HepG2 (cell line): ENCODE data around the gene ZFP64. TPM values are rescaled to one million over a fixed set of nuclear protein-coding genes. Genes with fewer than 3 reads are reported as not detected.

ENCODE experiments used
- ATAC-seq: fragments of 200-7000 bp; cut with Tn5 transposase; 3 replicates; pipeline ENCODE4 v1.9.1; 2020; ENCODE audit warnings: mild to moderate bottlenecking, moderate library complexity
- BruUV-seq: library from RNA; stranded (reverse); fragments of 400-500 nt; replicated peaks from 2 replicates; lab custom pipeline; 2021; lab: Mats Ljungman, UMichigan
- CTCF ChIA-PET: fragments of 300-600 bp; formaldehyde crosslinking; extraction: SDS; loops from one replicate; lab custom pipeline; 2021; ENCODE audit warnings: low total read pairs, inconsistent platforms, low intra/inter-chr PET ratio; lab: Yijun Ruan, JAX
- POLR2A ChIA-PET: fragments of 350-600 bp; sonication (Branson Sonifier 250); formaldehyde crosslinking; loops from one replicate; lab custom pipeline; 2020; ENCODE audit warnings: antibody characterized with exemption, inconsistent platforms; lab: Yijun Ruan, JAX
- DNase-seq: peaks from one replicate; pipeline ENCODE4 v3.0.0-alpha.2; 2015; ENCODE audit warnings: low spot score
- FAIRE-seq: peaks from 3 replicates; lab custom pipeline; 2011; peaks lifted over from hg19 to GRCh38; lab: Jason Lieb, UNC
- H2AFZ ChIP-seq: one replicate; pipeline ENCODE4 v1.6.1; 2011; ENCODE audit warnings: low read length, inconsistent platforms
- H3K27ac ChIP-seq: fragments of 300-600 bp; 3 replicates; pipeline ENCODE4 v1.8.0; 2011; ENCODE audit warnings: mixed run types, mild to moderate bottlenecking, mixed read lengths, low read length, inconsistent platforms; ENCODE audit not compliant: insufficient read depth; ENCODE audit errors: extremely low read length
- H3K27me3 ChIP-seq, 2 experiments: fragments of 200-600 bp in 1 of 2; 2 replicates in 1 of 2; 3 replicates in 1 of 2; pipeline versions ENCODE4 v1.6.0 to v1.8.0; 2011; ENCODE audit warnings: low read length in 2 of 2, mild to moderate bottlenecking in 2 of 2, moderate library complexity in 2 of 2, inconsistent platforms in 1 of 2; ENCODE audit not compliant: insufficient read depth in 2 of 2, control insufficient read depth in 1 of 2
- H3K36me3 ChIP-seq, 2 experiments: fragments of 200-600 bp in 1 of 2; replicated peaks in 1 of 2; 2 replicates in 1 of 2; 3 replicates in 1 of 2; pipeline versions ENCODE4 v1.5.1 to v1.8.0; 2011; ENCODE audit warnings: low read length in 2 of 2, inconsistent platforms in 1 of 2; ENCODE audit not compliant: insufficient read depth in 2 of 2, control insufficient read depth in 1 of 2
- H3K4me1 ChIP-seq: 2 replicates; pipeline ENCODE4 v1.5.1; 2012; ENCODE audit warnings: low read length, inconsistent platforms; ENCODE audit not compliant: insufficient read depth
- H3K4me2 ChIP-seq: 2 replicates; pipeline ENCODE4 v1.6.0; 2011; ENCODE audit warnings: low read depth, low read length, inconsistent platforms
- H3K4me3 ChIP-seq, 3 experiments: fragments of 200-600 bp in 1 of 3; sonication (generic), shearing (Covaris generic) in 1 of 3; replicated peaks in 1 of 3; 2 replicates each; pipeline ENCODE4 v1.5.1; 2011 to 2016; ENCODE audit warnings: low read length in 3 of 3, inconsistent platforms in 2 of 3, low read depth in 2 of 3, mild to moderate bottlenecking in 2 of 3, control low read depth in 1 of 3, mixed read lengths in 1 of 3; ENCODE audit not compliant: insufficient read depth in 1 of 3
- H3K79me2 ChIP-seq: one replicate; pipeline ENCODE4 v1.6.1; 2011; ENCODE audit warnings: low read length, inconsistent platforms; ENCODE audit not compliant: insufficient read depth
- H3K9ac ChIP-seq: 2 replicates; pipeline ENCODE4 v1.6.0; 2011; ENCODE audit warnings: mild to moderate bottlenecking, low read depth, low read length, inconsistent platforms; ENCODE audit not compliant: insufficient read depth
- H3K9me3 ChIP-seq: 2 replicates; pipeline ENCODE4 v1.5.1; 2012; ENCODE audit warnings: mild to moderate bottlenecking, low read length
- H4K20me1 ChIP-seq: 2 replicates; pipeline ENCODE4 v1.6.0; 2011; ENCODE audit warnings: inconsistent platforms, mild to moderate bottlenecking, low read length, moderate library complexity; ENCODE audit not compliant: insufficient read depth
- FOXK1 ChIP-seq: sonication (generic); formaldehyde crosslinking; IDR thresholded peaks from 2 replicates; pipeline ENCODE4 v1.4.0; 2020; ENCODE audit warnings: low read depth, missing genetic modification reagents, borderline replicate concordance
- FOXM1 ChIP-seq: sonication (generic); formaldehyde crosslinking; IDR thresholded peaks from 2 replicates; pipeline ENCODE4 v1.5.0; 2020; ENCODE audit warnings: missing genetic modification reagents
- ISX ChIP-seq: sonication (generic); formaldehyde crosslinking; conservative IDR thresholded peaks from 2 replicates; pipeline ENCODE4 v1.5.0; 2020; ENCODE audit warnings: missing genetic modification reagents
- JUND ChIP-seq: sonication (generic); formaldehyde crosslinking; IDR thresholded peaks from 2 replicates; pipeline ENCODE4 v1.8.0; 2022; ENCODE audit warnings: mild to moderate bottlenecking, missing genetic modification reagents
- SIX4 ChIP-seq: sonication (generic); formaldehyde crosslinking; IDR thresholded peaks from 2 replicates; pipeline ENCODE4 v1.4.0; 2020; ENCODE audit warnings: missing genetic modification reagents
- SPEN ChIP-seq: sonication (generic); formaldehyde crosslinking; IDR thresholded peaks from 2 replicates; pipeline ENCODE4 v1.5.1; 2020; ENCODE audit warnings: low read depth, mild to moderate bottlenecking, missing genetic modification reagents
- SSRP1 ChIP-seq: IDR thresholded peaks from 2 replicates; pipeline ENCODE4 v1.6.1; 2016; ENCODE audit warnings: control low read depth
- TBL1XR1 ChIP-seq: fragments of 150-350 bp; IDR thresholded peaks from 2 replicates; pipeline ENCODE4 v1.6.1; 2014; ENCODE audit warnings: borderline replicate concordance, low read length; ENCODE audit not compliant: partially characterized antibody
- ZKSCAN1 ChIP-seq: fragments of 150-350 bp; IDR thresholded peaks from 2 replicates; pipeline ENCODE4 v1.6.1; 2014; ENCODE audit warnings: low read length
- ZNF124 ChIP-seq: sonication (generic); formaldehyde crosslinking; IDR thresholded peaks from 2 replicates; pipeline ENCODE4 v1.4.0; 2020; ENCODE audit warnings: missing genetic modification reagents
- ZNF143 ChIP-seq: sonication (generic); formaldehyde crosslinking; IDR thresholded peaks from 2 replicates; pipeline ENCODE4 v1.4.0; 2020; ENCODE audit warnings: missing genetic modification reagents
- ZNF253 ChIP-seq: sonication (generic); formaldehyde crosslinking; IDR thresholded peaks from 2 replicates; pipeline ENCODE4 v1.8.0; 2022; ENCODE audit warnings: mild to moderate bottlenecking, missing genetic modification reagents, borderline replicate concordance
- ZNF282 ChIP-seq: fragments of 450-650 bp; IDR thresholded peaks from 2 replicates; pipeline ENCODE4 v1.6.1; 2018; ENCODE audit not compliant: partially characterized antibody
- ZNF317 ChIP-seq: sonication (generic); formaldehyde crosslinking; IDR thresholded peaks from 2 replicates; pipeline ENCODE4 v1.5.0; 2020; ENCODE audit warnings: mild to moderate bottlenecking, missing genetic modification reagents
- ZNF367 ChIP-seq: sonication (generic); formaldehyde crosslinking; IDR thresholded peaks from 2 replicates; pipeline ENCODE4 v1.4.0; 2020; ENCODE audit warnings: missing genetic modification reagents, borderline replicate concordance
- ZNF607 ChIP-seq: sonication (generic); formaldehyde crosslinking; IDR thresholded peaks from 2 replicates; pipeline ENCODE4 v1.5.1; 2020; ENCODE audit warnings: missing genetic modification reagents, mild to moderate bottlenecking, borderline replicate concordance
- ZNF709 ChIP-seq: sonication (generic); formaldehyde crosslinking; IDR thresholded peaks from 2 replicates; pipeline ENCODE4 v1.5.0; 2020; ENCODE audit warnings: mild to moderate bottlenecking, missing genetic modification reagents
- WGBS: methylation state at CpG from one replicate; pipeline ENCODE4 v1.1.6; 2017; ENCODE audit warnings: low lambda C conversion rate; 5-methylcytosine and 5-hydroxymethylcytosine counted together
- in situ Hi-C: cut with HindIII; loops from 2 replicates; pipeline ENCODE4 v1.10.0; 2017; ENCODE audit warnings: low pct_unique_long_range_greater_than_20kb; ENCODE audit not compliant: extremely low pct_ligation_motif_present
- intact Hi-C: fragments of 100-400 bp; cut with micrococcal nuclease; formaldehyde crosslinking; loops from one replicate; pipeline ENCODE4 v1.10.0; 2022; ENCODE audit not compliant: unreplicated experiment
- polyA plus RNA-seq, 8 experiments: library from polyadenylated mRNA; depleted of rRNA in 3 of 8; stranded (reverse) in 7 of 8; unstranded in 1 of 8; fragments of >200 nt; fragmentation: Illumina TruSeq in 4 of 8; extraction: Trizol in 4 of 8; gene quantifications; 2 replicates each; pipeline versions ENCODE4 v1.2.1 to v1.2.3, GENCODE V29; 2011 to 2016; ENCODE audit warnings: low read depth in 4 of 8, missing spikeins in 1 of 8, mixed read lengths in 1 of 8; ENCODE audit not compliant: insufficient read depth in 1 of 8
- total RNA-seq, 5 experiments: library from RNA; depleted of rRNA; stranded (reverse); fragments of >200 nt; fragmentation: Illumina TruSeq; extraction: Trizol; gene quantifications; 2 replicates each; pipeline ENCODE4 v1.2.3, GENCODE V29; 2016; ENCODE audit warnings: low read depth in 1 of 5
- TF ChIP-seq, protein P1 (sequence below): sonication (generic); formaldehyde crosslinking; IDR thresholded peaks from 2 replicates; pipeline ENCODE4 v1.4.0; 2020; ENCODE audit warnings: missing genetic modification reagents
- TF ChIP-seq, protein P2 (sequence below): sonication (generic); formaldehyde crosslinking; conservative IDR thresholded peaks from 2 replicates; pipeline ENCODE4 v1.8.0; 2022; ENCODE audit warnings: missing genetic modification reagents
- TF ChIP-seq, protein P3 (sequence below): sonication (generic); formaldehyde crosslinking; IDR thresholded peaks from 2 replicates; pipeline ENCODE4 v1.5.0; 2020; ENCODE audit warnings: mild to moderate bottlenecking, missing genetic modification reagents

ZFP64 gene
- total and polyA plus RNA-seq, 2 of the 13 experiments (the other 11 are each of a cell fraction or from before 2014, with no cell fraction given) = 12.0 to 24.3 TPM

DNA sequence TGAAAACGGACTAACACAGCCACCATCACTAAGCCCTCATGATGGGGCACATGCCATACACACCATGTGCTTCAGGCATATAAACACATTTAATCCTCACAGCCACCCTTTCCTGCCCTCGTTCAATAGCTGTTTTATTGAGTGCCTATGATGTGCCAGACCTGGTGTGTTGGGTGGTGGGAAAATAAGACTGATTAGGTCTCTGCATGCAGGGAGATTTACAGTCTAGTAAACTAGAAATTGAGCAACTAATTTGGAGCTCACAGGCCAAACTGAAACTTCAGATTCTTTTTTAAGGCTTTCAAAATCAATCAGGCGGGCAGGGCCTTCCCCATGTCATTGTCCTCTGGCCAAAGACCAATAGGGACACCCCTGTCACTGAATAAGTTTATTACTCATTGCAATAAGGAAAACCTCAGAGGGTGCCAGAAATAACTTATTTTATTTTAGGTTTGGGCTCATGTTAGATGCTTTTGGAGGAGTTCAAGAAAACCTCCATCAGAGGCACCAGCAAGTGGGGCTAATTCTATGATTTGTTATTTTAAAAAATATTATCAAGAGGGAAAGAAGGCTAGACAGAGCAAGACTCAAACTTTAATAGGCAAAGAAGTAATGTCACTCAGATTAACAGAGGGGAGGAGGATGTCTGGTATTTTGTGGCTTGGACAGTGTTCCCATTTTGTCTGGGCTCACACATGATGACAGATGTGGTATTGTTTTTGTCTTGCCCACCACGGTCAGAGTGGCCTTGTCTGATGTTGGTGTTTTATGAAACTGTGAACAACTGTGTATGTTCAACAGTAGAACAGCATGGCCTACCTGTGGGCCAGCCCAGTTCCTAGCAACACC is 12.0 kb downstream of the ZFP64 start (continued):
- TF ChIP-seq, protein P1, sequence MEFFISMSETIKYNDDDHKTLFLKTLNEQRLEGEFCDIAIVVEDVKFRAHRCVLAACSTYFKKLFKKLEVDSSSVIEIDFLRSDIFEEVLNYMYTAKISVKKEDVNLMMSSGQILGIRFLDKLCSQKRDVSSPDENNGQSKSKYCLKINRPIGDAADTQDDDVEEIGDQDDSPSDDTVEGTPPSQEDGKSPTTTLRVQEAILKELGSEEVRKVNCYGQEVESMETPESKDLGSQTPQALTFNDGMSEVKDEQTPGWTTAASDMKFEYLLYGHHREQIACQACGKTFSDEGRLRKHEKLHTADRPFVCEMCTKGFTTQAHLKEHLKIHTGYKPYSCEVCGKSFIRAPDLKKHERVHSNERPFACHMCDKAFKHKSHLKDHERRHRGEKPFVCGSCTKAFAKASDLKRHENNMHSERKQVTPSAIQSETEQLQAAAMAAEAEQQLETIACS (CRISPR knock-in tag) = no peak
- TF ChIP-seq SIX4 (CRISPR knock-in tag) = no peak
- TF ChIP-seq, protein P2, sequence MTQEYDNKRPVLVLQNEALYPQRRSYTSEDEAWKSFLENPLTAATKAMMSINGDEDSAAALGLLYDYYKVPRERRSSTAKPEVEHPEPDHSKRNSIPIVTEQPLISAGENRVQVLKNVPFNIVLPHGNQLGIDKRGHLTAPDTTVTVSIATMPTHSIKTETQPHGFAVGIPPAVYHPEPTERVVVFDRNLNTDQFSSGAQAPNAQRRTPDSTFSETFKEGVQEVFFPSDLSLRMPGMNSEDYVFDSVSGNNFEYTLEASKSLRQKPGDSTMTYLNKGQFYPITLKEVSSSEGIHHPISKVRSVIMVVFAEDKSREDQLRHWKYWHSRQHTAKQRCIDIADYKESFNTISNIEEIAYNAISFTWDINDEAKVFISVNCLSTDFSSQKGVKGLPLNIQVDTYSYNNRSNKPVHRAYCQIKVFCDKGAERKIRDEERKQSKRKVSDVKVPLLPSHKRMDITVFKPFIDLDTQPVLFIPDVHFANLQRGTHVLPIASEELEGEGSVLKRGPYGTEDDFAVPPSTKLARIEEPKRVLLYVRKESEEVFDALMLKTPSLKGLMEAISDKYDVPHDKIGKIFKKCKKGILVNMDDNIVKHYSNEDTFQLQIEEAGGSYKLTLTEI (CRISPR knock-in tag) = no peak
- TF ChIP-seq FOXM1 = no peak
- TF ChIP-seq ZNF367 = no peak
- TF ChIP-seq ISX (CRISPR knock-in tag) = no peak
- TF ChIP-seq ZNF709 (CRISPR knock-in tag) = no peak
- TF ChIP-seq ZNF317 (CRISPR knock-in tag) = no peak
- no peak for TF ChIP-seq ZNF143 (CRISPR knock-in tag)

DNA sequence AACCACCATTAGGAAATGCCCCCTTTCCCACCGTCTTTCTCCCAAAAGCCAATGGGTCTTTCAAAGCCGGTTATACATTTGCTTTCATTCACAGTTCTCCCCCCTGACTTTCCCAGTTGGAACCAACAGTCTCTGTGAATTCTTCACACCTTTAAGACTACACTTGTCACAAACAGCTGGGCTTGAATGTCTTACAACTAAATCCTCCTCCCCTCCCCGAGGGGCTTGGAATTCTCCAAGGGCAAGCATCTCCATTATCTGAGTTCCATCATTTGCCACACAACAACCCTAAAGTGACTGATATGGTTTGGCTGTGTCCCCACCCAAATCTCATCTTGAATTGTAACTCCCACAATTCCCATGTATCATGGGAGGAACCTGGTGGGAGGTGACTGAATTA is 12.9 kb downstream of the ZFP64 start:
- FAIRE-seq (no peak), ATAC-seq (no peak), DNase-seq (no peak)
- Histone ChIP-seq H3K4me3 (no peak overlapping the region), H4K20me1 (no peaks in the 10 kb centered on the region), H3K36me3 (peaks cover 7 to 12% of the 10 kb centered on the region in 2 experiments; a peak in 4 of 5 replicates), H3K27ac (no peak overlapping the region), H3K4me1 (peaks cover 5% of the 10 kb centered on the region), H3K9ac (no peak overlapping the region), H3K9me3 (no peaks in the 10 kb centered on the region), H3K79me2 (no peaks in the 10 kb centered on the region), H3K27me3 (no peaks in the 10 kb centered on the region), H3K4me2 (no peak overlapping the region), H2AFZ (no peak overlapping the region)
- in situ Hi-C loops = no loop called here
- intact Hi-C loops = no loop called here
- no TSS peak for BruUV-seq
- CTCF ChIA-PET = no interaction called here
- POLR2A ChIA-PET = interaction anchor here (2.9 kb wide), 1 partner anchor 12 kb away, joined by 10 read pairs; the partner anchor contains the start of gene ZFP64
- 93% methylated on average over 3 of the region's 3 CpGs for WGBS
- TF ChIP-seq ZNF124 (CRISPR knock-in tag) (no peak), JUND (CRISPR knock-in tag) (no peak), SPEN (no peak), SSRP1 (CRISPR knock-in tag) (no peak), FOXK1 (CRISPR knock-in tag) (no peak), ZNF253 (CRISPR knock-in tag) (no peak), ZNF282 (no peak), TBL1XR1 (no peak), ZNF607 (CRISPR knock-in tag) (no peak), ZKSCAN1 (no peak)
- TF ChIP-seq, protein P3, sequence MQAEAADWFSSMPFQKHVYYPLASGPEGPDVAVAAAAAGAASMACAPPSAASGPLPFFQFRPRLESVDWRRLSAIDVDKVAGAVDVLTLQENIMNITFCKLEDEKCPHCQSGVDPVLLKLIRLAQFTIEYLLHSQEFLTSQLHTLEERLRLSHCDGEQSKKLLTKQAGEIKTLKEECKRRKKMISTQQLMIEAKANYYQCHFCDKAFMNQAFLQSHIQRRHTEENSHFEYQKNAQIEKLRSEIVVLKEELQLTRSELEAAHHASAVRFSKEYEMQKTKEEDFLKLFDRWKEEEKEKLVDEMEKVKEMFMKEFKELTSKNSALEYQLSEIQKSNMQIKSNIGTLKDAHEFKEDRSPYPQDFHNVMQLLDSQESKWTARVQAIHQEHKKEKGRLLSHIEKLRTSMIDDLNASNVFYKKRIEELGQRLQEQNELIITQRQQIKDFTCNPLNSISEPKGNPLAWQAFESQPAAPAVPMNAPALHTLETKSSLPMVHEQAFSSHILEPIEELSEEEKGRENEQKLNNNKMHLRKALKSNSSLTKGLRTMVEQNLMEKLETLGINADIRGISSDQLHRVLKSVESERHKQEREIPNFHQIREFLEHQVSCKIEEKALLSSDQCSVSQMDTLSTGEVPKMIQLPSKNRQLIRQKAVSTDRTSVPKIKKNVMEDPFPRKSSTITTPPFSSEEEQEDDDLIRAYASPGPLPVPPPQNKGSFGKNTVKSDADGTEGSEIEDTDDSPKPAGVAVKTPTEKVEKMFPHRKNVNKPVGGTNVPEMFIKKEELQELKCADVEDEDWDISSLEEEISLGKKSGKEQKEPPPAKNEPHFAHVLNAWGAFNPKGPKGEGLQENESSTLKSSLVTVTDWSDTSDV (CRISPR knock-in tag) = no peak
